Measurements from ENCODE around the gene MON1B.
"Not testable (repeated sequence)": the region's sequence is repeated elsewhere in the genome, so short reads cannot be mapped to it uniquely, and the experiment has no call there.

Gene MON1B

DNA sequence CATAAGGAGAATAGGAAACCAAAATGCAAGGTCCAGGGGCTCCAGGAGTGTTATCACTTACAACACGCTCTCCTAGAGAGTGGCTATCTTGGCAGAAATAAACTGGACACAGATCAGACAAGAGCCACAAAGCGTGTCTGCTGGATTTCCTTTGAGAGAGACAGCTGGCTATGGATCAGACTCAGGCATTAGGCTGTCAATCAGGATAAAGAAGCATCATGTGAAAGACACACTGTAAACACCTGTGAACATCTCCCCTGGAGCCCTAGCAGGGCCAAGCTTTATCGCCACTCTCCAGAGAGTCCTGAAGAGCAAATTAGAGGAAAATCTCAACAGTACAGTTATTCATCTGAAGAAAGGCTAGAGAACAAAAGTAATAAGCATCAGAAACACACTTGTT lies 34.2 kb downstream of the MON1B start:
- H3K36me3 ChIP-seq (ENCODE audit: insufficient read depth, low read length) = no peaks in the 10 kb centered on the region
- H3K4me3 ChIP-seq (ENCODE audit: low read length) = no peak overlapping the region
- H3K27me3 ChIP-seq (ENCODE audit: control insufficient read depth, insufficient read depth, low read length) = peaks cover 23% of the 10 kb centered on the region
- no peak overlapping the region for H3K9ac ChIP-seq (ENCODE audit: low read depth, low read length)
- H3K9me3 ChIP-seq (replicated peaks; ENCODE audit: low read length) = no peaks in the 10 kb centered on the region
- no peak overlapping the region for H3K4me2 ChIP-seq (ENCODE audit: low read length)
- H3K4me1 ChIP-seq (ENCODE audit: control insufficient read depth, insufficient read depth, low read length) = no peaks in the 10 kb centered on the region

DNA sequence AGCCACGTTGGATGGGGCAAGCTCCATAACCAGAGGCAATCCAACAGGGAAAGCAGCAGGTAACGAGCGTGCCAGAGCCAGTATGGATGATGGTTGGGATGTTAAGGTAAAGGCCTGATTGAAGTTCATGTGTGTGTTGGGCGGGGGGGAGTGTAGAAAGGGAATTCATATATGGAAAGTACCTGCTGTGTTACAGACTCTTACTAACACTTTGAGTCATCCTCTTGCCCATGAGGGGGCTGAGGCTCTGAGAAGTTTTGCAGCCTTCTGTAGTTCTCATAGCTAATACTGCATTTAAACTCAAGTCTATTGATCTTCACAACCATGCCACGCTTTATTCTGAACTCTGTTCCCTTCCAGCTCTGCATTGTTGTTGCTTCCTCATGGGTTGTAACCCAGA lies 36.8 kb downstream of the MON1B start:
- H3K9ac ChIP-seq (ENCODE audit: low read depth, low read length) = no peak overlapping the region
- H3K4me1 ChIP-seq (ENCODE audit: control insufficient read depth, insufficient read depth, low read length) = no peaks in the 10 kb centered on the region
- no peaks in the 10 kb centered on the region for H3K36me3 ChIP-seq (ENCODE audit: insufficient read depth, low read length)
- H3K4me2 ChIP-seq (ENCODE audit: low read length) = no peak overlapping the region
- H3K4me3 ChIP-seq (ENCODE audit: low read length) = no peak overlapping the region
- peaks cover 26% of the 10 kb centered on the region for H3K27me3 ChIP-seq (ENCODE audit: control insufficient read depth, insufficient read depth, low read length)
- H3K9me3 ChIP-seq (replicated peaks; ENCODE audit: low read length) = no peaks in the 10 kb centered on the region

DNA sequence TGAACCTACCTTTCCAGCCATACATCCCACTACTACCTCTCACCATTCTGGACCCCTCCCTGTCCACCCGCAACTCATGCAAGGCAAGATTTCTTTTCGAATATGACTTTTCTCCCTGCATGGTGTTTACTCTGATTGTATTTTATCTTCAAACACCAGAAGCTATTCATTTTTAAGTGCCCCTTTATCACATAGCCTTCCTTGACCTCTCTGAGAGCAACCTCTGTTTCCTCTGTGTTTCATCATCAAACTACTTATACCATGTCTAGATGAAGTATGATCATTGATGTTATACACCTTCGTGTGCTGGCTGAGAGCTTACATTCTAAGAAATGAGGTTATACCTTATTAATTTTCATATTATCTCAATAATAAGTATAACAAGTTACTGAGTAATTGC lies 40.1 kb downstream of the MON1B start:
- H3K9ac ChIP-seq (ENCODE audit: low read depth, low read length) = no peak overlapping the region

DNA sequence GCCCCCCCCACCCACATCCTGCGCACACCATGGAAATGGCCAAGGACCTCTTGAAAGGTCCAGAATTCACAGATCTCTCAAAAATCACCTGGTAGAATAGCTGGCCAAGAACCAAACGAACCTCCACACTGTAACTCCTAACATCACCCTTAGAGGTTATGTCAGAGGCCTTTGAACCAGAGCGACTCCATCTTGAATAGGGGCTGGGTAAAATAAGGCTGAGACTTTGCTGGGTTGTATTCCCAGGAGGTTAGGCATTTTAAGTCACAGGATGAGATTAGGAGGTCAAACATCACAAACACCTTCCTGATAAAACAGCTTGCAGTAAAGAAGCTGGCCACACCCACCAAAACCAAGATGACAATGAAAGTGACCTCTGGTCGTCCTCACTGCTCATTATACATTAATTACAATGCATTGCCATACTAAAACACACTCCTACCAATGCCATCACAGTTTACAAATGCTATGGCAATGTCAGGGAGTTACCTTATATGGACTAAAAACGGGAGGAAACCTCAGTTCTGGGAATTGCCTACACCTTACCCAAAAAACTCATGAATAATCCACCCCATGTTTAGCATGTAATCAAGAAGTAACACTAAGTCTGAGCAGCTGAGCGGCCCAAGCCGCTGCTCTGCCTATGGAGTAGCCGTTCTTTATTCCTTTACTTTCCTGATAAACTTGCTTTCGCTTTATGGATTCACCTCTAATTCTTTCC lies 43.0 kb downstream of the MON1B start:
- Histone ChIP-seq H3K4me1 (ENCODE audit: control insufficient read depth, insufficient read depth, low read length) (peaks cover 2% of the 10 kb centered on the region), H3K36me3 (ENCODE audit: insufficient read depth, low read length) (no peaks in the 10 kb centered on the region)

More for the DNA sequence above, 40.1 kb downstream of the MON1B start:
- no peaks in the 10 kb centered on the region for H3K4me1 ChIP-seq (ENCODE audit: control insufficient read depth, insufficient read depth, low read length)
- no peak overlapping the region for H3K4me2 ChIP-seq (ENCODE audit: low read length)
- no peaks in the 10 kb centered on the region for H3K36me3 ChIP-seq (ENCODE audit: insufficient read depth, low read length)
- H3K27me3 ChIP-seq (ENCODE audit: control insufficient read depth, insufficient read depth, low read length) = peaks cover 23% of the 10 kb centered on the region
- no peaks in the 10 kb centered on the region for H3K9me3 ChIP-seq (replicated peaks; ENCODE audit: low read length)
- H3K4me3 ChIP-seq (ENCODE audit: low read length) = no peak overlapping the region

DNA sequence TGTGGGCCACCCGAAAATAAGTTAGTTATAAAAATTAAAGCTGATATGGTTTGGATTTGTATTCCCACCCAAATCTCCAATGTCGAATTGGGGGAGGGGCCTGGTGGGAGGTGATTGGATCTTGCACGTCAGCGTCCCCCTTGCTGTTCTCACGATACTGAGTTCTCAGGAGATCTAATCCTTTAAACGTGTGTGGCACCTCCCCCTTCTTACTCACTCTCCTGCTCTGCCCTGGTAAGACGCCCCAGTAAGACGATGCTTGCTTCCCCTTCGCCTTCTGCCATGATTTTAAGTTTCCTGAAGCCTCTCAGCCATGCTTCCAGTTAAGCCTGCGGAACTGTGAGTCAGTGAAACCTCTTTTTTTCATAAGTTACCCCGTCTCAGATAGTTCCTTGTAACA lies 43.6 kb downstream of the MON1B start:
- H3K4me3 ChIP-seq (ENCODE audit: low read length) = no peak overlapping the region

More for the DNA sequence above, 43.0 kb downstream of the MON1B start:
- H3K9me3 ChIP-seq (replicated peaks; ENCODE audit: low read length) = no peaks in the 10 kb centered on the region
- no peak overlapping the region for H3K4me2 ChIP-seq (ENCODE audit: low read length)
- H3K4me3 ChIP-seq (ENCODE audit: low read length) = no peak overlapping the region
- H3K27me3 ChIP-seq (ENCODE audit: control insufficient read depth, insufficient read depth, low read length) = peaks cover 11% of the 10 kb centered on the region
- H3K9ac ChIP-seq (ENCODE audit: low read depth, low read length) = no peak overlapping the region

DNA sequence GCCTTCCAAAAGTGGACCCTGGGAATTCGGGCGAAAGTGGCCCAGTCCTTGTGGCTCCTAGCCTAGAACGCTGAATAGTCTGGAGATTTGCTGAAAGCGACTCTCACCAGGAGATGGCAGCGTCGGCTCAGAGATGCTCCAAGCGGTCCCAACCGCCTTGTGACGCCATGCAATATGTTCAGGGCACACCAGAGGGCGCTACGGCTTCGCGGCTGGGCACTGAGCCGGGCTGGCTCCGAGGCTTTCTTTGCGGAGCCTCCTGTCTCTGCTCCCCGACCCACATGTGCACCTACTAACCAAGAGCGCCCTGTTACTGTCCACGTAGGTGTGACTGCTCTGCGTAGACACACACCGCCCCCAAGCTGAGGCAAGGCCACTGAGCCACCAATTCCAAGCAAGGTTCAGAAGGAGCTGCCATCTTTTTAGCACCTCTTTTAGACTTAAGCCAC lies 45.1 kb downstream of the MON1B start:
- Histone ChIP-seq H3K9ac (ENCODE audit: low read depth, low read length) (no peak overlapping the region), H3K27me3 (ENCODE audit: control insufficient read depth, insufficient read depth, low read length) (peaks cover 11% of the 10 kb centered on the region), H3K9me3 (replicated peaks; ENCODE audit: low read length) (no peaks in the 10 kb centered on the region), H3K4me3 (ENCODE audit: low read length) (peak overlapping the region; percentile 60), H3K4me2 (ENCODE audit: low read length) (peak overlapping the region; percentile 77), H3K4me1 (ENCODE audit: control insufficient read depth, insufficient read depth, low read length) (peaks cover 2% of the 10 kb centered on the region), H3K36me3 (ENCODE audit: insufficient read depth, low read length) (no peaks in the 10 kb centered on the region)

More for the DNA sequence above, 43.6 kb downstream of the MON1B start:
- H3K4me2 ChIP-seq (ENCODE audit: low read length) = no peak overlapping the region
- no peak overlapping the region for H3K9ac ChIP-seq (ENCODE audit: low read depth, low read length)
- peaks cover 11% of the 10 kb centered on the region for H3K27me3 ChIP-seq (ENCODE audit: control insufficient read depth, insufficient read depth, low read length)
- peaks cover 2% of the 10 kb centered on the region for H3K4me1 ChIP-seq (ENCODE audit: control insufficient read depth, insufficient read depth, low read length)
- H3K9me3 ChIP-seq (replicated peaks; ENCODE audit: low read length) = no peaks in the 10 kb centered on the region
- H3K36me3 ChIP-seq (ENCODE audit: insufficient read depth, low read length) = no peaks in the 10 kb centered on the region

DNA sequence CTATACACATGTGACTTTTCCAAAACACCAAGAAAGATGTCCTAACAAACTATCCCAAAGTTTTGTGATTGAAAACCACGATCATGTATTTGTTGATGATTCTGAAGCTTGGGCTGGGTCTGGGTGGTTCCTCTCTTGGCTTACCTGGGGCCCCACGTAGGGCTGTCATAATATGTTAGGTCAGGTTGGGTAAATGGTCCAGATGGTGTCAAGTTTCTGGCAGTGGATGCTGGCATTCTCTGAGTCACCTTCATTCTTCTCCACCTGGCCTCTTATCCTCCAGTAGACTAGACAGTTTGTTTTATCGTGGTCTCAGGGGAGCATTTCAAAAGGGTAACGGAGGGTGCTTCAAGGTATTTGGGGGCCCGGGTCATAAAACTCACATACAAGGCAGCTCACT lies 47.6 kb downstream of the MON1B start:
- H3K9ac ChIP-seq (ENCODE audit: low read depth, low read length) = no peak overlapping the region
- H3K4me3 ChIP-seq (ENCODE audit: low read length) = no peak overlapping the region
- no peak overlapping the region for H3K4me2 ChIP-seq (ENCODE audit: low read length)
- peaks cover 2% of the 10 kb centered on the region for H3K4me1 ChIP-seq (ENCODE audit: control insufficient read depth, insufficient read depth, low read length)
- H3K27me3 ChIP-seq (ENCODE audit: control insufficient read depth, insufficient read depth, low read length) = peaks cover 8% of the 10 kb centered on the region
- H3K36me3 ChIP-seq (ENCODE audit: insufficient read depth, low read length) = no peaks in the 10 kb centered on the region
- H3K9me3 ChIP-seq (replicated peaks; ENCODE audit: low read length) = no peaks in the 10 kb centered on the region

DNA sequence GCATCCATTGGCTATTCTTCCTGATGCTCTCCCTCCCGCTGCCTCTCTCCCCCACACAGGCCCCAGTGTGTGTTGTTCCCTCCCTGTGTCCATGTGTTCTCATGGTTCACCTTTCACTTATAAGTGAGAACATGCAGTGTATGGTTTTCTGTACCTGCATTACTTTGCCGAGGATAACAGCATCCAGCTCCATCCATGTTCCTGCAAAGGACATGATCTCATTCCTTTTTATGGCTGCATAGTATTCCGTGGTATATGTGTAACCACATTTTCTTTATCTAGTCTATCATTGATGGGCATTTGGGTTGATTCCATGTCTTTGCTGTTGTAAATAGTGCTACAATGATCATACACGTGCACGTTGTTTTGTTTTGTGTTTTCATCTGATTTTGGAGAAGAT lies 51.5 kb downstream of the MON1B start:
- H3K27me3 ChIP-seq (ENCODE audit: control insufficient read depth, insufficient read depth, low read length); H3K9ac ChIP-seq (ENCODE audit: low read depth, low read length); H3K4me1 ChIP-seq (ENCODE audit: control insufficient read depth, insufficient read depth, low read length); H3K36me3 ChIP-seq (ENCODE audit: insufficient read depth, low read length); H3K9me3 ChIP-seq (replicated peaks; ENCODE audit: low read length); H3K4me2 ChIP-seq (ENCODE audit: low read length); H3K4me3 ChIP-seq (ENCODE audit: low read length): not testable (repeated sequence)

DNA sequence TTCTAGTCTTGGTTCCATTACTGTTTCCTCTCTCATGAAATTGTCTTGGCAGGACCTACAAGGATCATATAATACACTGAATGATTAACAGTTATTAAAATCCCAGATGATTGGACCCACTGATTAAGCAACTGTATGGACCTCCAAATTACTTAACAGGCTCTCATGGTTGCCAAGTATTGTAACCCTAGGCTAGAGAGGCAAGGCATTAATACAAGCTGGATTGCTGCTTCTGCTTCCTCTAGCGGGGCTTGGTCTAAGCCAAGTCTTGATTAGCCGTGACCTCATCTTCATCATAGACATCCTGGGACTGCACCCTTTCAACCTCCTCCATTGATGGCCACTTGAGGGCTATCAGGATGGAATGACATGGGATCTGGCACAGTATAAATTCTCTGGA lies 55.2 kb downstream of the MON1B start:
- no peaks in the 10 kb centered on the region for H3K27me3 ChIP-seq (ENCODE audit: control insufficient read depth, insufficient read depth, low read length)
- H3K9me3 ChIP-seq (replicated peaks; ENCODE audit: low read length) = no peaks in the 10 kb centered on the region
- H3K4me1 ChIP-seq (ENCODE audit: control insufficient read depth, insufficient read depth, low read length) = no peaks in the 10 kb centered on the region
- H3K36me3 ChIP-seq (ENCODE audit: insufficient read depth, low read length) = no peaks in the 10 kb centered on the region
- H3K4me3 ChIP-seq (ENCODE audit: low read length) = no peak overlapping the region
- H3K4me2 ChIP-seq (ENCODE audit: low read length) = no peak overlapping the region
- H3K9ac ChIP-seq (ENCODE audit: low read depth, low read length) = no peak overlapping the region

DNA sequence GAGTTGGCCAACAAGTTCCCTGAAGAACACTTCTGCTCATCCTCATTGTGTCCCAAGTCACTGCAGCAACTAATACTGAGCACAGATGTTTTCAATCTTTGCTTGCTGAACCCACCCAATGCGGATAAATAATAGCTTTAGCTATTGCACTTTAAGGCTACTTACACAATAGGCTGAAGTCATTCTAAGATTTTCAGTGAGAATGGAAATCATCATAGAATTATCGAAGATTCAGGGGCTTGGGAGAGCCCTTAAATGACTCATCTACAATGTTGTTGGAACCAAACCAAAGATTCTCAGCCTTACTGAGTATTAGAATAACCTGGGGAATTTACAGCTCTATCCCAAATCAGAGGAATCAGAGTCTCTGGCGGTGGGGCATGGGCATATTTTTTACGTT lies 59.4 kb downstream of the MON1B start:
- H3K4me2 ChIP-seq (ENCODE audit: low read length) = no peak overlapping the region
- no peaks in the 10 kb centered on the region for H3K9me3 ChIP-seq (replicated peaks; ENCODE audit: low read length)
- no peak overlapping the region for H3K9ac ChIP-seq (ENCODE audit: low read depth, low read length)

More for the DNA sequence above, 59.4 kb downstream of the MON1B start:
- H3K4me1 ChIP-seq (ENCODE audit: control insufficient read depth, insufficient read depth, low read length) = no peaks in the 10 kb centered on the region
- H3K36me3 ChIP-seq (ENCODE audit: insufficient read depth, low read length) = no peaks in the 10 kb centered on the region
- no peak overlapping the region for H3K4me3 ChIP-seq (ENCODE audit: low read length)
- no peaks in the 10 kb centered on the region for H3K27me3 ChIP-seq (ENCODE audit: control insufficient read depth, insufficient read depth, low read length)
